Liver (tissue), 9 donors: ENCODE results near the gene CXCL16. TPM values are rescaled to one million over a fixed set of nuclear protein-coding genes. Genes with fewer than 3 reads are reported as not detected.

ENCODE experiments used
- DNase-seq: peaks from one replicate; pipeline ENCODE4 v3.0.0-alpha.2; 2017; ENCODE audit warnings: low spot score
- H3K27ac ChIP-seq, 2 donors: one replicate each; pipeline ENCODE4 v1.7.0; 2013; ENCODE audit warnings: inconsistent platforms in 2 of 2, low read length in 2 of 2, control low read depth in 1 of 2, low read depth in 1 of 2, mild to moderate bottlenecking in 1 of 2
- H3K27me3 ChIP-seq, 4 donors: one replicate each; pipeline versions ENCODE4 v1.6.1 to v1.7.0; 2013; ENCODE audit warnings: low read length in 3 of 4, inconsistent platforms in 1 of 4, mild to moderate bottlenecking in 1 of 4, moderate library complexity in 1 of 4; ENCODE audit not compliant: control insufficient read depth in 4 of 4, insufficient read depth in 4 of 4
- H3K36me3 ChIP-seq, 4 donors: one replicate each; pipeline versions ENCODE4 v1.6.1 to v1.7.0; 2013; ENCODE audit warnings: low read length in 3 of 4, mild to moderate bottlenecking in 3 of 4, low read depth in 1 of 4, moderate library complexity in 1 of 4; ENCODE audit not compliant: control insufficient read depth in 4 of 4, insufficient read depth in 3 of 4
- H3K4me1 ChIP-seq, 4 donors: one replicate each; pipeline versions ENCODE4 v1.6.1 to v1.7.0; 2013; ENCODE audit warnings: low read length in 3 of 4, mild to moderate bottlenecking in 3 of 4, moderate library complexity in 1 of 4; ENCODE audit not compliant: control insufficient read depth in 4 of 4, insufficient read depth in 4 of 4
- H3K4me3 ChIP-seq, 3 donors: one replicate each; pipeline versions ENCODE4 v1.6.1 to v1.7.0; 2013; ENCODE audit warnings: low read length in 3 of 3, control low read depth in 1 of 3, low read depth in 1 of 3, mild to moderate bottlenecking in 1 of 3
- H3K9ac ChIP-seq, 2 donors: one replicate each; pipeline ENCODE4 v1.7.0; 2013; ENCODE audit warnings: low read length in 2 of 2, mild to moderate bottlenecking in 2 of 2, moderate library complexity in 2 of 2, control low read depth in 1 of 2, low read depth in 1 of 2
- H3K9me3 ChIP-seq, 4 donors: one replicate each; pipeline versions ENCODE4 v1.6.1 to v1.7.0; 2013; ENCODE audit warnings: low read length in 3 of 4; ENCODE audit not compliant: control insufficient read depth in 4 of 4
- ATF3 ChIP-seq: IDR thresholded peaks from 2 replicates; pipeline ENCODE4 v1.6.1; 2016; ENCODE audit warnings: antibody characterized with exemption
- EGR1 ChIP-seq, 2 donors: IDR thresholded peaks; 2 replicates each; pipeline ENCODE4 v1.6.1; 2016 to 2018; ENCODE audit warnings: antibody characterized with exemption in 2 of 2, low read depth in 2 of 2
- FOXA1 ChIP-seq: IDR thresholded peaks from 2 replicates; pipeline ENCODE4 v1.6.1; 2016; ENCODE audit warnings: antibody characterized with exemption
- FOXA2 ChIP-seq: IDR thresholded peaks from 2 replicates; pipeline ENCODE4 v1.6.1; 2016; ENCODE audit warnings: antibody characterized with exemption
- GABPA ChIP-seq, 2 donors: IDR thresholded peaks in 1 of 2; conservative IDR thresholded peaks in 1 of 2; 2 replicates each; pipeline ENCODE4 v1.6.1; 2016; ENCODE audit warnings: antibody characterized with exemption in 2 of 2, mild to moderate bottlenecking in 1 of 2, moderate library complexity in 1 of 2
- HNF4A ChIP-seq, 2 donors: conservative IDR thresholded peaks; 2 replicates each; pipeline ENCODE4 v1.6.1; 2016; ENCODE audit warnings: antibody characterized with exemption in 2 of 2, mild to moderate bottlenecking in 2 of 2
- HNF4G ChIP-seq: IDR thresholded peaks from 2 replicates; pipeline ENCODE4 v1.6.1; 2016; ENCODE audit warnings: antibody characterized with exemption
- JUND ChIP-seq, 2 donors: IDR thresholded peaks; 2 replicates each; pipeline ENCODE4 v1.6.1; 2016; ENCODE audit warnings: antibody characterized with exemption in 2 of 2
- NR2F2 ChIP-seq: IDR thresholded peaks from 2 replicates; pipeline ENCODE4 v1.6.1; 2016; ENCODE audit warnings: antibody characterized with exemption
- RAD21 ChIP-seq, 2 donors: IDR thresholded peaks; 2 replicates each; pipeline ENCODE4 v1.6.1; 2016; ENCODE audit warnings: antibody characterized with exemption in 2 of 2, mild to moderate bottlenecking in 2 of 2
- RXRA ChIP-seq, 2 donors: IDR thresholded peaks; 2 replicates each; pipeline ENCODE4 v1.6.1; 2017 to 2018; ENCODE audit warnings: antibody characterized with exemption in 2 of 2, mild to moderate bottlenecking in 1 of 2
- SP1 ChIP-seq: IDR thresholded peaks from 2 replicates; pipeline ENCODE4 v1.6.1; 2018; ENCODE audit warnings: antibody characterized with exemption, mild to moderate bottlenecking
- TAF1 ChIP-seq: conservative IDR thresholded peaks from 2 replicates; pipeline ENCODE4 v1.6.1; 2016; ENCODE audit warnings: antibody characterized with exemption, mild to moderate bottlenecking
- YY1 ChIP-seq: IDR thresholded peaks from 2 replicates; pipeline ENCODE4 v1.6.1; 2016; ENCODE audit warnings: antibody characterized with exemption, mild to moderate bottlenecking
- ZBTB33 ChIP-seq: IDR thresholded peaks from 2 replicates; pipeline ENCODE4 v1.6.1; 2016; ENCODE audit warnings: antibody characterized with exemption
- WGBS: extraction: QIAGEN DNeasy Blood & Tissue Kit; methylation state at CpG from one replicate; pipeline ENCODE4 v1.1.7; 2013; 5-methylcytosine and 5-hydroxymethylcytosine counted together
- polyA plus RNA-seq, 2 donors: library from polyadenylated mRNA; stranded (reverse) in 1 of 2; unstranded in 1 of 2; fragments of 200-250 nt in 1 of 2; fragments of >200 nt in 1 of 2; fragmentation: Nextera tagmentation in 1 of 2; extraction: Ambion mirVana in 1 of 2; gene quantifications; one replicate each; pipeline versions ENCODE4 v1.2.1 to v1.2.3, GENCODE V29; 2013 to 2015
- total RNA-seq, 2 donors: library from RNA; depleted of rRNA; stranded (reverse); fragments of >200 nt; gene quantifications; one replicate each; pipeline ENCODE4 v1.2.3, GENCODE V29; 2014
- TF ChIP-seq, protein P1 (sequence below): fragments of 150-350 bp; IDR thresholded peaks from 2 replicates; pipeline ENCODE4 v1.5.1; 2017; ENCODE audit warnings: improper control_type of control experiment, low read depth, low read length; ENCODE audit not compliant: missing input control
- TF ChIP-seq, protein P2 (sequence below): IDR thresholded peaks from 2 replicates; pipeline ENCODE4 v1.6.1; 2016; ENCODE audit warnings: antibody characterized with exemption
- TF ChIP-seq, protein P3 (sequence below): IDR thresholded peaks from 2 replicates; pipeline ENCODE4 v1.6.1; 2016; ENCODE audit warnings: antibody characterized with exemption, mild to moderate bottlenecking
- donor health status: healthy.
- donor health status: healthy.
- donor health status: healthy.
- donor health status: healthy.
- donor health status: healthy.

The CXCL16 gene
- total and polyA plus RNA-seq, 4 donors = 10.7 to 41.1 (median 16.1) TPM

DNA sequence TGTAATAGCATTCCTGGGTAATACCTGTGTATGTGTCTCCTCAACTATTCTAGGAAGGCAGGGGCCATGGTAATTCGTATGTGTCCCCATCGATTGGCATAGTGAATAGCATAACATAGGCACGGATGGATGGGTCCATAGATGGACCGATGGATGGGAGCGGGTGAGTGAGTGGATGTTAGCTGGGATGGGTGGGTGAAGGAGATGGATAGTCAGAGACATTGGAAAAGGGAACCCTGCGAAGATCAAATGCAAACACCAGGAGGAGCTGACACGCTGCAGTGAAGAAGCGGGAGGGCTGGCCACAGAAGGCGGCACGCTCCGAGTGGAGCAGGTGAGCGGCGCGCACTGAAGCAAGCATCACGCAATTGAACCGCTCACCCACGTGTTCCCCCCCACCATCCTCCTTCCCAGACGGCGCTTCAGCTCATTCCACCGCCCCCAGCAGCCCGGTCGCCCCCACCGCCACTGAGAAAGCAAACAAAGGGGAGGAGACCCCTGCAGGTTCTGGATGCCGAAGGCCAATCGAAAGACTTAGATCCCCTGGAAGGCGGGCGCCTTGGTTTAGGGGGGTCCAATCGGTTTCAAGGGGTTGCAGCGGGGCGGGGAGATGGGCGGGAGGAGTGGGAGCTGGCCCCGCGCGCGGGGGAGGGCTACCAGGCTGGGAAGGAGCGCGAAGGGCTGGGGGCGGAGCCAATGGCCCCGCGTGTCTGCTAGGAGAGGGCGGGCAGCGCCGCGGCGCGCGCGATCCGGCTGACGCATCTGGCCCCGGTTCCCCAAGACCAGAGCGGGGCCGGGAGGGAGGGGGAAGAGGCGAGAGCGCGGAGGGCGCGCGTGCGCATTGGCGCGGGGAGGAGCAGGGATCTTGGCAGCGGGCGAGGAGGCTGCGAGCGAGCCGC lies 29.7 kb downstream of the CXCL16 start, which contains the start of gene ARRB2 (continued):
- TF ChIP-seq, protein P1, sequence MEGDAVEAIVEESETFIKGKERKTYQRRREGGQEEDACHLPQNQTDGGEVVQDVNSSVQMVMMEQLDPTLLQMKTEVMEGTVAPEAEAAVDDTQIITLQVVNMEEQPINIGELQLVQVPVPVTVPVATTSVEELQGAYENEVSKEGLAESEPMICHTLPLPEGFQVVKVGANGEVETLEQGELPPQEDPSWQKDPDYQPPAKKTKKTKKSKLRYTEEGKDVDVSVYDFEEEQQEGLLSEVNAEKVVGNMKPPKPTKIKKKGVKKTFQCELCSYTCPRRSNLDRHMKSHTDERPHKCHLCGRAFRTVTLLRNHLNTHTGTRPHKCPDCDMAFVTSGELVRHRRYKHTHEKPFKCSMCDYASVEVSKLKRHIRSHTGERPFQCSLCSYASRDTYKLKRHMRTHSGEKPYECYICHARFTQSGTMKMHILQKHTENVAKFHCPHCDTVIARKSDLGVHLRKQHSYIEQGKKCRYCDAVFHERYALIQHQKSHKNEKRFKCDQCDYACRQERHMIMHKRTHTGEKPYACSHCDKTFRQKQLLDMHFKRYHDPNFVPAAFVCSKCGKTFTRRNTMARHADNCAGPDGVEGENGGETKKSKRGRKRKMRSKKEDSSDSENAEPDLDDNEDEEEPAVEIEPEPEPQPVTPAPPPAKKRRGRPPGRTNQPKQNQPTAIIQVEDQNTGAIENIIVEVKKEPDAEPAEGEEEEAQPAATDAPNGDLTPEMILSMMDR = peak; percentile 67
- TF ChIP-seq SP1 = peak; percentile 77
- no peak for TF ChIP-seq FOXA1
- TF ChIP-seq HNF4A (conservative IDR thresholded peaks at IDR 0.05) = no peak
- TF ChIP-seq, protein P2, sequence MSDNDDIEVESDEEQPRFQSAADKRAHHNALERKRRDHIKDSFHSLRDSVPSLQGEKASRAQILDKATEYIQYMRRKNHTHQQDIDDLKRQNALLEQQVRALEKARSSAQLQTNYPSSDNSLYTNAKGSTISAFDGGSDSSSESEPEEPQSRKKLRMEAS = peak; percentile 78

DNA sequence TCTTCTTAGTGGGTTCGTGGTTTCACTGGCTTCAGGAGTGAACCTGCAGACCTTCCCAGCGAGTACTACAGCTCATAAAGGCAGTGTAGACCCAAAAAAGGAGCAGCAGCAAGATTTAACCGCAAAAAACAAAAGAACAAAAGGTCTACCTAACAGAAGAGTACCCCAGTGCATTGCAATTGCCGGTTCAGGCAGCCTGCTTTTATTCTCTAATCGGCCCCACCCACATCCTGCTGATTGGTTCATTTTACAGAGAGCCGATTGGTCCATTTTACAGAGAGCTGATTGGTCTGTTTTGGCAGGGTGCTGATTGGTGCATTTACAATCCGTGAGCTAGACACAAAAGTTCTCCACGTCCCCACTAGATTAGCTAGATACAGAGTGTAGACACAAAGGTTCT lies 31.3 kb downstream of the CXCL16 start:
- Histone ChIP-seq H3K36me3 (no peaks in the 10 kb centered on the region), H3K27ac (no peak overlapping the region), H3K9ac (no peak overlapping the region), H3K4me3 (no peak overlapping the region), H3K9me3 (no peaks in the 10 kb centered on the region), H3K4me1 (peaks cover 10 to 36% (median 24%) of the 10 kb centered on the region in 4 donors), H3K27me3 (no peaks in the 10 kb centered on the region)
- TF ChIP-seq RXRA (IDR thresholded peaks at IDR 0.05) = no peak
- TF ChIP-seq ZBTB33 = no peak
- 70% methylated on average over 8 of the region's 8 CpGs for WGBS
- DNase-seq = no peak

GRCh38 chr17:4706121-4706520 lies 33.6 kb downstream of the CXCL16 start:
- Histone ChIP-seq H3K4me3 (no peak overlapping the region), H3K4me1 (peaks cover 2 to 25% (median 17%) of the 10 kb centered on the region in 4 donors), H3K9me3 (no peaks in the 10 kb centered on the region), H3K27me3 (no peaks in the 10 kb centered on the region), H3K36me3 (no peaks in the 10 kb centered on the region), H3K9ac (no peak overlapping the region), H3K27ac (no peak overlapping the region)
- WGBS = 89% methylated on average over 7 of the region's 7 CpGs
- no peak for DNase-seq
- TF ChIP-seq ATF3 (no peak), ZBTB33 (no peak), JUND (IDR thresholded peaks at IDR 0.05) (no peak), RAD21 (IDR thresholded peaks at IDR 0.05) (no peak), NR2F2 (no peak), GABPA (IDR thresholded peaks at IDR 0.05 in 1 of 2, conservative IDR thresholded peaks at IDR 0.05 in 1 of 2) (no peak), FOXA2 (no peak), EGR1 (IDR thresholded peaks at IDR 0.05; ENCODE audit: low read depth in 2 of 2) (no peak), TAF1 (no peak), RXRA (IDR thresholded peaks at IDR 0.05) (no peak), YY1 (no peak), FOXA1 (no peak), HNF4G (no peak)
- TF ChIP-seq, protein P2 = no peak
- TF ChIP-seq, protein P3, sequence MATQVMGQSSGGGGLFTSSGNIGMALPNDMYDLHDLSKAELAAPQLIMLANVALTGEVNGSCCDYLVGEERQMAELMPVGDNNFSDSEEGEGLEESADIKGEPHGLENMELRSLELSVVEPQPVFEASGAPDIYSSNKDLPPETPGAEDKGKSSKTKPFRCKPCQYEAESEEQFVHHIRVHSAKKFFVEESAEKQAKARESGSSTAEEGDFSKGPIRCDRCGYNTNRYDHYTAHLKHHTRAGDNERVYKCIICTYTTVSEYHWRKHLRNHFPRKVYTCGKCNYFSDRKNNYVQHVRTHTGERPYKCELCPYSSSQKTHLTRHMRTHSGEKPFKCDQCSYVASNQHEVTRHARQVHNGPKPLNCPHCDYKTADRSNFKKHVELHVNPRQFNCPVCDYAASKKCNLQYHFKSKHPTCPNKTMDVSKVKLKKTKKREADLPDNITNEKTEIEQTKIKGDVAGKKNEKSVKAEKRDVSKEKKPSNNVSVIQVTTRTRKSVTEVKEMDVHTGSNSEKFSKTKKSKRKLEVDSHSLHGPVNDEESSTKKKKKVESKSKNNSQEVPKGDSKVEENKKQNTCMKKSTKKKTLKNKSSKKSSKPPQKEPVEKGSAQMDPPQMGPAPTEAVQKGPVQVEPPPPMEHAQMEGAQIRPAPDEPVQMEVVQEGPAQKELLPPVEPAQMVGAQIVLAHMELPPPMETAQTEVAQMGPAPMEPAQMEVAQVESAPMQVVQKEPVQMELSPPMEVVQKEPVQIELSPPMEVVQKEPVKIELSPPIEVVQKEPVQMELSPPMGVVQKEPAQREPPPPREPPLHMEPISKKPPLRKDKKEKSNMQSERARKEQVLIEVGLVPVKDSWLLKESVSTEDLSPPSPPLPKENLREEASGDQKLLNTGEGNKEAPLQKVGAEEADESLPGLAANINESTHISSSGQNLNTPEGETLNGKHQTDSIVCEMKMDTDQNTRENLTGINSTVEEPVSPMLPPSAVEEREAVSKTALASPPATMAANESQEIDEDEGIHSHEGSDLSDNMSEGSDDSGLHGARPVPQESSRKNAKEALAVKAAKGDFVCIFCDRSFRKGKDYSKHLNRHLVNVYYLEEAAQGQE = no peak
